K562 (cell line): ENCODE results near the gene TMPRSS9. TPM values are rescaled to one million over a fixed set of nuclear protein-coding genes. Genes with fewer than 3 reads are reported as not detected.

Experiments
- ATAC-seq: fragments of 200-7000 bp; cut with Tn5 transposase; 3 replicates; pipeline ENCODE4 v1.9.1; 2020; ENCODE audit warnings: moderate library complexity
- BruUV-seq: library from RNA; stranded (reverse); fragments of 400-500 nt; replicated peaks from 2 replicates; lab custom pipeline; 2021; lab: Mats Ljungman, UMichigan
- CTCF ChIA-PET: fragments of 300-600 bp; formaldehyde crosslinking; extraction: SDS; loops from one replicate; lab custom pipeline; 2021; ENCODE audit warnings: low intra/inter-chr PET ratio; lab: Yijun Ruan, JAX
- POLR2A ChIA-PET: fragments of 300-600, 350-650 bp; sonication (Branson Sonifier 250); formaldehyde crosslinking; extraction: SDS; loops from one replicate; lab custom pipeline; 2021; ENCODE audit warnings: antibody characterized with exemption, inconsistent platforms; lab: Yijun Ruan, JAX
- DNase-seq, 4 experiments: peaks; one replicate each; pipeline versions ENCODE4 v3.0.0 to v3.0.0-alpha.2; 2011 to 2018; ENCODE audit warnings: low spot score in 3 of 4, mixed read lengths in 3 of 4; ENCODE audit errors: extremely low read depth in 1 of 4
- FAIRE-seq: peaks from 2 replicates; lab custom pipeline; 2011; peaks lifted over from hg19 to GRCh38; lab: Jason Lieb, UNC
- H2AFZ ChIP-seq: 2 replicates; pipeline ENCODE4 v1.6.0; 2011; ENCODE audit warnings: low read depth, low read length, control low read depth, inconsistent platforms
- H3K27ac ChIP-seq: fragments of 200-600 bp; 3 replicates; pipeline ENCODE4 v1.8.0; 2011; ENCODE audit warnings: low read depth, mild to moderate bottlenecking, control low read depth, inconsistent platforms, low read length, moderate library complexity, mixed read lengths; ENCODE audit errors: extremely low read depth
- H3K27me3 ChIP-seq, 2 experiments: fragments of 300-600 bp in 1 of 2; 2 replicates in 1 of 2; 3 replicates in 1 of 2; pipeline versions ENCODE4 v1.6.0 to v1.8.0; 2011; ENCODE audit warnings: inconsistent platforms in 2 of 2, low read length in 2 of 2, mild to moderate bottlenecking in 1 of 2, mixed read lengths in 1 of 2, moderate library complexity in 1 of 2; ENCODE audit not compliant: control insufficient read depth in 2 of 2, insufficient read depth in 2 of 2
- H3K36me3 ChIP-seq: fragments of 300-600 bp; 3 replicates; pipeline ENCODE4 v1.8.0; 2011; ENCODE audit warnings: mild to moderate bottlenecking, low read length, inconsistent platforms; ENCODE audit not compliant: control insufficient read depth, insufficient read depth
- H3K4me1 ChIP-seq, 2 experiments: fragments of 200-600 bp in 1 of 2; replicated peaks in 1 of 2; 2 replicates in 1 of 2; 3 replicates in 1 of 2; pipeline versions ENCODE4 v1.5.1 to v1.8.0; 2011; ENCODE audit warnings: inconsistent platforms in 2 of 2, low read length in 2 of 2, mild to moderate bottlenecking in 1 of 2, mixed read lengths in 1 of 2, moderate library complexity in 1 of 2; ENCODE audit not compliant: control insufficient read depth in 2 of 2, insufficient read depth in 2 of 2
- H3K4me2 ChIP-seq: 2 replicates; pipeline ENCODE4 v1.6.1; 2011; ENCODE audit warnings: low read length, control low read depth, inconsistent platforms, mixed read lengths; ENCODE audit not compliant: insufficient read depth
- H3K4me3 ChIP-seq: fragments of 200-600 bp; sonication (generic), shearing (Covaris generic); 2 replicates; pipeline ENCODE4 v1.5.1; 2016; ENCODE audit warnings: control low read depth, inconsistent platforms
- H3K79me2 ChIP-seq: fragments of 200-600 bp; 3 replicates; pipeline ENCODE4 v1.8.0; 2011; ENCODE audit warnings: low read length, inconsistent platforms; ENCODE audit not compliant: control insufficient read depth, insufficient read depth
- H3K9ac ChIP-seq, 2 experiments: 2 replicates each; pipeline versions ENCODE4 v1.6.0 to v1.6.1; 2011; ENCODE audit warnings: low read depth in 2 of 2, low read length in 2 of 2, control low read depth in 1 of 2, inconsistent platforms in 1 of 2, mild to moderate bottlenecking in 1 of 2, mixed read lengths in 1 of 2; ENCODE audit not compliant: insufficient read depth in 1 of 2
- H3K9me1 ChIP-seq: one replicate; pipeline ENCODE4 v1.6.0; 2011; ENCODE audit warnings: inconsistent platforms, mild to moderate bottlenecking, low read length, moderate library complexity; ENCODE audit not compliant: control insufficient read depth, insufficient read depth
- H3K9me3 ChIP-seq: replicated peaks from 2 replicates; pipeline ENCODE4 v1.5.1; 2011; ENCODE audit warnings: low read depth, low read length, inconsistent platforms; ENCODE audit not compliant: control insufficient read depth, insufficient read depth
- H4K20me1 ChIP-seq: replicated peaks from 2 replicates; pipeline ENCODE4 v1.6.1; 2011; ENCODE audit warnings: low read length, inconsistent platforms, mixed read lengths; ENCODE audit not compliant: control insufficient read depth, insufficient read depth
- ASH1L ChIP-seq: fragments of 450-650 bp; IDR thresholded peaks from 2 replicates; pipeline ENCODE4 v1.6.1; 2018; ENCODE audit warnings: borderline replicate concordance, mild to moderate bottlenecking, low read depth; ENCODE audit not compliant: partially characterized antibody
- CREB1 ChIP-seq, 2 experiments: sonication (generic) in 1 of 2; formaldehyde crosslinking in 1 of 2; IDR thresholded peaks; 2 replicates each; pipeline versions ENCODE4 v1.6.1 to v1.8.0; 2012 to 2022; ENCODE audit warnings: inconsistent platforms in 1 of 2, mild to moderate bottlenecking in 1 of 2, missing genetic modification reagents in 1 of 2, moderate library complexity in 1 of 2
- KLF6 ChIP-seq: fragments of 250-450 bp; sonication (Bioruptor Pico); IDR thresholded peaks from 2 replicates; pipeline ENCODE4 v1.4.0; 2020; ENCODE audit warnings: mild to moderate bottlenecking, moderate library complexity, borderline replicate concordance
- RBFOX2 ChIP-seq: fragments of 200-400 bp; formaldehyde crosslinking; IDR thresholded peaks from 2 replicates; pipeline ENCODE4 v1.6.1; 2017; ENCODE audit warnings: low read depth, mild to moderate bottlenecking, low read length, moderate library complexity
- SMAD3 ChIP-seq: fragments of 450-650 bp; formaldehyde crosslinking; conservative IDR thresholded peaks from 2 replicates; pipeline ENCODE4 v1.4.0; 2020; ENCODE audit warnings: mild to moderate bottlenecking
- ZNF253 ChIP-seq: fragments of 250-450 bp; sonication (Bioruptor Pico); conservative IDR thresholded peaks from 2 replicates; pipeline ENCODE4 v1.6.1; 2021; ENCODE audit warnings: mild to moderate bottlenecking
- WGBS: fragments of 100-300 bp; shearing (Covaris generic); methylation state at CpG from one replicate; pipeline ENCODE4 v1.1.6; 2016; ENCODE audit warnings: low coverage, mixed read lengths; ENCODE audit not compliant: insufficient coverage; ENCODE audit errors: missing lambda C conversion rate; 5-methylcytosine and 5-hydroxymethylcytosine counted together
- in situ Hi-C: fragments of 300-500 bp; cut with MboI; formaldehyde crosslinking; loops from 4 replicates; pipeline ENCODE4 v1.15.0; 2018; ENCODE audit warnings: inconsistent platforms, mixed read lengths
- intact Hi-C: fragments of 100-400 bp; cut with micrococcal nuclease; formaldehyde crosslinking; loops from 2 replicates; pipeline ENCODE4 v1.14.2; 2022
- polyA plus RNA-seq, 8 experiments: library from polyadenylated mRNA; depleted of rRNA in 4 of 8; stranded (reverse) in 5 of 8; unstranded in 3 of 8; fragments of >200 nt; fragmentation: Nextera tagmentation in 2 of 8; fragmentation: Illumina TruSeq in 1 of 8; extraction: Ambion mirVana in 2 of 8; extraction: Trizol in 1 of 8; gene quantifications; 2 replicates each; pipeline versions ENCODE4 v1.2.1 to v1.2.3, GENCODE V29; 2011 to 2014; ENCODE audit warnings: inconsistent platforms in 1 of 8, missing spikeins in 1 of 8
- total RNA-seq, 7 experiments: library from RNA; depleted of rRNA in 6 of 7; stranded (reverse); fragments of >200 nt in 6 of 7; fragmentation: Illumina TruSeq in 2 of 7; extraction: Trizol in 2 of 7; gene quantifications; 2 replicates each; pipeline versions ENCODE4 v1.2.1 to v1.2.3, GENCODE V29; 2011 to 2021; ENCODE audit warnings: low replicate concordance in 1 of 7
- TF ChIP-seq, protein P1 (sequence below): fragments of 250-450 bp; sonication (Bioruptor Pico); IDR thresholded peaks from 2 replicates; pipeline ENCODE4 v1.5.0; 2021; ENCODE audit warnings: mild to moderate bottlenecking, borderline replicate concordance

The TMPRSS9 gene
- total and polyA plus RNA-seq, 9 of the 15 experiments (the other 6 are each of a cell fraction or from before 2014, with no cell fraction given) = 0.01 to 0.03 TPM; not detected in 7

DNA sequence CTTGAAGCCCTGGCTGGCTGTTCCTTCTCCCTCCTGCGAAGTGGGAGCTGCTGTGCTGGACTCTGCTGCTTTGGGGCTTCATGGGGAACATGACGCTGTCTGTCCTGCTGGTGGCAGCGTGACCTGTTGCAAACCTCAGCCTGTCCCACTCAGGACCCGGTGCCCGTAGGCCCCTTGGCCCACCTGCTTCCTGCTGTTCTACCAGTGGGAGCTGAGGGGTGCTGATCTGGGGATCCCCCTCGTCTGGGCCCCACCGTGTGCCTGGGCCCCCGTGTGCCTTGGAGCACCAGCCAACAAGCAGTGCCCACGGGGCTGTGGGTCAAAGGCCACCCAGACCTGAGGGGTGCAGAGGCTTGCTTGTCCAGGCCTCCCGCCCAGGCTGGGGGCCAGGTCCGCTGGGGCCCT, 26.3 kb upstream of the TMPRSS9 start:
- ATAC-seq (no peak), DNase-seq (no peak), FAIRE-seq (no peak)
- H2AFZ ChIP-seq = no peak overlapping the region
- WGBS = 94% methylated on average over 11 of the region's 11 CpGs
- in situ Hi-C loops (no loop called here), intact Hi-C loops (no loop called here)
- no peaks in the 10 kb centered on the region for H3K27me3 ChIP-seq
- CTCF ChIA-PET = no interaction called here
- peaks cover 2% of the 10 kb centered on the region for H3K9me3 ChIP-seq
- no peak overlapping the region; the same call in 2 of the 3 replicates for H3K27ac ChIP-seq
- POLR2A ChIA-PET = no interaction called here
- H3K4me3 ChIP-seq = no peak overlapping the region
- no peak overlapping the region for H3K4me2 ChIP-seq
- H3K9me1 ChIP-seq = no peaks in the 10 kb centered on the region
- no peak for TF ChIP-seq CREB1 (IDR thresholded peaks at IDR 0.05)
- TF ChIP-seq CREB1 (CRISPR knock-in tag; IDR thresholded peaks at IDR 0.05) = no peak
- TF ChIP-seq SMAD3 (CRISPR knock-in tag) = no peak
- TF ChIP-seq RBFOX2 = no peak
- TF ChIP-seq, protein P1, sequence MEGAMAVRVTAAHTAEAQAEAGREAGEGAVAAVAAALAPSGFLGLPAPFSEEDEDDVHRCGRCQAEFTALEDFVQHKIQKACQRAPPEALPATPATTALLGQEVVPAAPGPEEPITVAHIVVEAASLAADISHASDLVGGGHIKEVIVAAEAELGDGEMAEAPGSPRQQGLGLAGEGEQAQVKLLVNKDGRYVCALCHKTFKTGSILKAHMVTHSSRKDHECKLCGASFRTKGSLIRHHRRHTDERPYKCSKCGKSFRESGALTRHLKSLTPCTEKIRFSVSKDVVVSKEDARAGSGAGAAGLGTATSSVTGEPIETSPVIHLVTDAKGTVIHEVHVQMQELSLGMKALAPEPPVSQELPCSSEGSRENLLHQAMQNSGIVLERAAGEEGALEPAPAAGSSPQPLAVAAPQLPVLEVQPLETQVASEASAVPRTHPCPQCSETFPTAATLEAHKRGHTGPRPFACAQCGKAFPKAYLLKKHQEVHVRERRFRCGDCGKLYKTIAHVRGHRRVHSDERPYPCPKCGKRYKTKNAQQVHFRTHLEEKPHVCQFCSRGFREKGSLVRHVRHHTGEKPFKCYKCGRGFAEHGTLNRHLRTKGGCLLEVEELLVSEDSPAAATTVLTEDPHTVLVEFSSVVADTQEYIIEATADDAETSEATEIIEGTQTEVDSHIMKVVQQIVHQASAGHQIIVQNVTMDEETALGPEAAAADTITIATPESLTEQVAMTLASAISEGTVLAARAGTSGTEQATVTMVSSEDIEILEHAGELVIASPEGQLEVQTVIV (CRISPR knock-in tag) = no peak
- TF ChIP-seq KLF6 (CRISPR knock-in tag) = no peak
- TF ChIP-seq ZNF253 (CRISPR knock-in tag) = no peak
- TF ChIP-seq ASH1L = no peak
- H3K9ac ChIP-seq = no peak overlapping the region
- peaks cover 22% of the 10 kb centered on the region; the same call in 2 of the 3 replicates for H3K36me3 ChIP-seq
- BruUV-seq = no TSS peak
- H3K79me2 ChIP-seq = peaks cover 78% of the 10 kb centered on the region
- H4K20me1 ChIP-seq = no peaks in the 10 kb centered on the region
- peaks cover 23 to 79% of the 10 kb centered on the region in 2 experiments; a peak in 4 of 5 replicates for H3K4me1 ChIP-seq
